GM12878 (cell line): ENCODE measurements around the gene MT1H. TPM values are rescaled to one million over a fixed set of nuclear protein-coding genes. Genes with fewer than 3 reads are reported as not detected.

Source experiments
- ATAC-seq: fragments of 200-7000 bp; cut with Tn5 transposase; 3 replicates; pipeline ENCODE4 v1.9.1; 2020; ENCODE audit warnings: mild to moderate bottlenecking, moderate library complexity
- BruUV-seq: library from RNA; stranded (reverse); fragments of 400-500 nt; replicated peaks from 2 replicates; lab custom pipeline; 2021; lab: Mats Ljungman, UMichigan
- CTCF ChIA-PET: fragments of 300-600 bp; sonication (Branson Sonifier 250); formaldehyde crosslinking; extraction: SDS; loops from one replicate; lab custom pipeline; 2021; ENCODE audit warnings: inconsistent platforms; lab: Yijun Ruan, JAX
- POLR2A ChIA-PET: fragments of 350-600 bp; formaldehyde crosslinking; extraction: SDS; loops from one replicate; lab custom pipeline; 2021; ENCODE audit warnings: inconsistent platforms; lab: Charles Lee
- RAD21 ChIA-PET: fragments of 300-600 bp; sonication (Branson Sonifier 250); formaldehyde crosslinking; loops from one replicate; lab custom pipeline; 2023; ENCODE audit warnings: antibody characterized with exemption; ENCODE audit not compliant: unreplicated experiment; lab: Charles Lee
- SMC1A ChIA-PET: fragments of 300-600 bp; sonication (Branson Sonifier 250); formaldehyde crosslinking; loops from one replicate; lab custom pipeline; 2023; ENCODE audit not compliant: unreplicated experiment, uncharacterized antibody; lab: Charles Lee
- DNase-seq: peaks from one replicate; pipeline ENCODE4 v3.0.0-alpha.2; 2011; ENCODE audit warnings: low read depth, low spot score
- FAIRE-seq: peaks from 3 replicates; lab custom pipeline; 2011; peaks lifted over from hg19 to GRCh38; lab: Jason Lieb, UNC
- H2AFZ ChIP-seq: 2 replicates; pipeline ENCODE4 v1.6.0; 2011; ENCODE audit warnings: low read depth, low read length, control low read depth; ENCODE audit not compliant: control insufficient read depth
- H3K27ac ChIP-seq: 2 replicates; pipeline ENCODE4 v1.5.1; 2011; ENCODE audit warnings: control low read depth; ENCODE audit not compliant: control insufficient read depth, insufficient read depth
- H3K27me3 ChIP-seq, 2 experiments: replicated peaks in 1 of 2; 2 replicates each; pipeline versions ENCODE4 v1.6.0 to v1.6.1; 2011; ENCODE audit warnings: low read length in 1 of 2; ENCODE audit not compliant: control insufficient read depth in 2 of 2, insufficient read depth in 2 of 2
- H3K36me3 ChIP-seq, 2 experiments: 2 replicates each; pipeline ENCODE4 v1.5.1; 2011; ENCODE audit warnings: low read length in 1 of 2; ENCODE audit not compliant: control insufficient read depth in 2 of 2, insufficient read depth in 2 of 2
- H3K4me1 ChIP-seq: 2 replicates; pipeline ENCODE4 v1.6.1; 2011; ENCODE audit warnings: mild to moderate bottlenecking, low read length, moderate library complexity, mixed read lengths; ENCODE audit not compliant: control insufficient read depth, insufficient read depth
- H3K4me2 ChIP-seq: 2 replicates; pipeline ENCODE4 v1.6.0; 2011; ENCODE audit warnings: control low read depth; ENCODE audit not compliant: control insufficient read depth, insufficient read depth
- H3K4me3 ChIP-seq: fragments of 200-600 bp; sonication (generic); 2 replicates; pipeline ENCODE4 v1.5.1; 2016
- H3K79me2 ChIP-seq: 2 replicates; pipeline ENCODE4 v1.6.0; 2011; ENCODE audit warnings: low read length; ENCODE audit not compliant: control insufficient read depth, insufficient read depth
- H3K9ac ChIP-seq: 2 replicates; pipeline ENCODE4 v1.8.0; 2011; ENCODE audit warnings: low read length, control low read depth, mixed read lengths; ENCODE audit not compliant: control insufficient read depth, insufficient read depth
- H3K9me3 ChIP-seq: replicated peaks from 3 replicates; pipeline ENCODE4 v1.5.1; 2011; ENCODE audit warnings: mild to moderate bottlenecking, low read length; ENCODE audit not compliant: control insufficient read depth, insufficient read depth
- H4K20me1 ChIP-seq: 2 replicates; pipeline ENCODE4 v1.6.0; 2011; ENCODE audit not compliant: control insufficient read depth, insufficient read depth
- BRCA1 ChIP-seq: IDR thresholded peaks from 2 replicates; pipeline ENCODE4 v1.6.1; 2011; ENCODE audit warnings: low read depth, low read length, improper control_type of control experiment
- CBX3 ChIP-seq: fragments of 200-600 bp; sonication (generic); IDR thresholded peaks from 2 replicates; pipeline ENCODE4 v1.6.1; 2016; ENCODE audit warnings: low read depth, borderline replicate concordance
- FOXM1 ChIP-seq: IDR thresholded peaks from 2 replicates; pipeline ENCODE4 v1.6.1; 2012; ENCODE audit warnings: low read depth, mild to moderate bottlenecking, inconsistent platforms, low read length, moderate library complexity
- IKZF2 ChIP-seq, 2 experiments: fragments of 450-650 bp; IDR thresholded peaks; 2 replicates each; pipeline ENCODE4 v1.6.1; 2017; ENCODE audit warnings: mild to moderate bottlenecking in 2 of 2, moderate library complexity in 2 of 2
- LARP7 ChIP-seq: fragments of 450-650 bp; IDR thresholded peaks from 2 replicates; pipeline ENCODE4 v1.6.1; 2017; ENCODE audit warnings: mild to moderate bottlenecking
- PAX5 ChIP-seq: IDR thresholded peaks from 2 replicates; pipeline ENCODE4 v1.6.1; 2011; ENCODE audit warnings: low read depth, low read length, borderline replicate concordance
- PML ChIP-seq: IDR thresholded peaks from 2 replicates; pipeline ENCODE4 v1.6.1; 2012; ENCODE audit warnings: low read length, inconsistent platforms
- RAD21 ChIP-seq: IDR thresholded peaks from 2 replicates; pipeline ENCODE4 v1.6.1; 2011; ENCODE audit warnings: mild to moderate bottlenecking, low read depth, low read length, moderate library complexity; ENCODE audit not compliant: insufficient read depth
- RUNX3 ChIP-seq: IDR thresholded peaks from 2 replicates; pipeline ENCODE4 v1.6.1; 2012; ENCODE audit warnings: low read length, inconsistent platforms
- WGBS: methylation state at CpG from one replicate; pipeline ENCODE4 v1.1.6; 2016; ENCODE audit warnings: low lambda C conversion rate; ENCODE audit not compliant: insufficient replicate concordance, insufficient coverage; ENCODE audit errors: missing lambda C conversion rate; 5-methylcytosine and 5-hydroxymethylcytosine counted together
- in situ Hi-C: fragments of 300-500 bp; cut with MboI; formaldehyde crosslinking; loops from 9 replicates; pipeline ENCODE4 v1.14.3; 2018; ENCODE audit warnings: mixed read lengths
- intact Hi-C: fragments of 100-400 bp; cut with micrococcal nuclease; formaldehyde crosslinking; loops from one replicate; pipeline ENCODE4 v1.14.2; 2022; ENCODE audit not compliant: unreplicated experiment
- polyA plus RNA-seq, 11 experiments: library from polyadenylated mRNA; depleted of rRNA in 4 of 11; unstranded in 6 of 11; stranded (reverse) in 5 of 11; fragments of >200 nt; fragmentation: Nextera tagmentation in 4 of 11; fragmentation: Illumina TruSeq in 1 of 11; extraction: Ambion mirVana in 4 of 11; extraction: Trizol in 1 of 11; gene quantifications; 1 replicate in 1 of 11; 2 replicates in 10 of 11; pipeline versions ENCODE4 v1.2.1 to v1.2.3, GENCODE V29; 2011 to 2016; ENCODE audit warnings: inconsistent platforms in 2 of 11, missing spikeins in 2 of 11, low read depth in 1 of 11
- total RNA-seq, 4 experiments: library from RNA; depleted of rRNA in 3 of 4; stranded (reverse); fragments of >200 nt in 3 of 4; fragmentation: Illumina TruSeq in 1 of 4; extraction: Trizol in 1 of 4; gene quantifications; 2 replicates each; pipeline versions ENCODE4 v1.2.1 to v1.2.3, GENCODE V29; 2013 to 2021
- TF ChIP-seq, protein P1 (sequence below): fragments of 450-650 bp; IDR thresholded peaks from 2 replicates; pipeline ENCODE4 v1.6.1; 2016; ENCODE audit warnings: mild to moderate bottlenecking
- TF ChIP-seq, protein P2 (sequence below): fragments of 450-650 bp; formaldehyde crosslinking; IDR thresholded peaks from 2 replicates; pipeline ENCODE4 v1.5.0; 2022; ENCODE audit warnings: mild to moderate bottlenecking, missing genetic modification characterization
- TF ChIP-seq, protein P3 (sequence below): fragments of 450-650 bp; IDR thresholded peaks from 2 replicates; pipeline ENCODE4 v1.6.1; 2017; ENCODE audit warnings: antibody characterized with exemption, mild to moderate bottlenecking, moderate library complexity
- TF ChIP-seq, protein P4 (sequence below): fragments of 450-650 bp; formaldehyde crosslinking; IDR thresholded peaks from 2 replicates; pipeline ENCODE4 v1.4.0; 2022; ENCODE audit warnings: mild to moderate bottlenecking, moderate library complexity

The MT1H gene
- total and polyA plus RNA-seq, 10 of the 15 experiments (the other 5 are each of a cell fraction or from before 2014, with no cell fraction given), result 0.40 to 6.0 (median 1.1) TPM; not detected in 2

DNA sequence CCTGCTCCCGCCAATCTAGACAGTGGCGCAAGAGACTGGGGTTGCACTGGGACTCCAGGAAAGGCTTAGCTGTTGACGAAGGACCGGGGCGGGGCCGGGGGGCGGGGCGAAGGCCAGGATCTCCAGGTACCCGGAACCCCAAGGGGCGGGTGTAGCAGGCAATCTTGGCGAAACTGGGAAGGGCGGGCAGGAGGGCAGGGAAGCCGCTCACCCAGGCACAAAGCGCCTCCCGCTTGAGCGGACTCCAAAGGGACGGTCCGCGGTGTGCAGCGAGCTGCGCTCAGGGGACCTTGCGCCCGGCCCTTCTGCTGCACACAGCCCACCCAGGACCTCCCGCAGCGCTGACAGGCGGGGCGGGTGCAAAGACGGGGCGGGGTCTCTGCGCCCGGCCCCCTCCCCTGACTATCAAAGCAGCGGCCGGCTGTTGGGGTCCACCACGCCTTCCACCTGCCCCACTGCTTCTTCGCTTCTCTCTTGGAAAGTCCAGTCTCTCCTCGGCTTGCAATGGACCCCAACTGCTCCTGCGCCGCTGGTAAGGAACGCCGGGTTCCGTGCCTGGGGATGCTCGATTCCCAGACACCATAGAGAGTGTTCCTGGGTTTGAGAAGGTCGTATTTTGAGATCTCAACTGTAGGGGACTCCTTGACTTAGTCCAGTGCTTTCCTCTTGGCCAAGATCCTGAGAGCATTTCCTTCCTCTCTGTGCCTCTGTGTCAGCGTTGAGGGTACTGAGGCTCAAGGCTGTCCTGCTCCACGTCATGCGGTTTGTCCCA is 11.9 kb upstream of the MT1H start, which contains the start of gene MT1F:
Gene MT1F (plus strand): TSS at position 405 of the 772 bp plus-strand sequence. CDS start 100 bp downstream, at position 505.
- peak within 1 kb of the TSS; percentile 75 for H2AFZ ChIP-seq
- no TSS peak for BruUV-seq
- no peaks in the 10 kb centered on the region for H3K9me3 ChIP-seq
- H3K4me1 ChIP-seq, result no peaks in the 10 kb centered on the region
- intact Hi-C loops, result no loop called here
- peak within 1 kb of the TSS; percentile 72 for H3K4me2 ChIP-seq
- peak within 1 kb of the TSS; percentile 52; the same call in 1 of the 2 replicates for H3K4me3 ChIP-seq
- DNase-seq (no peak), ATAC-seq (peak; percentile 90), FAIRE-seq (no peak)
- H3K9ac ChIP-seq, result peak within 1 kb of the TSS; percentile 34; the same call in 1 of the 2 replicates
- ChIA-PET SMC1A (no interaction called here), POLR2A (interaction anchor here (0.6 kb wide), 1 partner anchor 465 kb away, joined by 3 read pairs; no protein-coding TSS in a partner anchor), RAD21 (no interaction called here), CTCF (no interaction called here)
- no peak within 1 kb of the TSS for H3K27ac ChIP-seq
- in situ Hi-C loops, result no loop called here
- H3K79me2 ChIP-seq, result no peaks in the 10 kb centered on the region
- H3K27me3 ChIP-seq, result peaks cover 12 to 14% of the 10 kb centered on the region in 2 experiments
- no peaks in the 10 kb centered on the region for H3K36me3 ChIP-seq
- no peaks in the 10 kb centered on the region for H4K20me1 ChIP-seq
- WGBS, result 1% methylated on average over 29 of the region's 46 CpGs
- TF ChIP-seq LARP7, result peak; percentile 100
- TF ChIP-seq, protein P1, sequence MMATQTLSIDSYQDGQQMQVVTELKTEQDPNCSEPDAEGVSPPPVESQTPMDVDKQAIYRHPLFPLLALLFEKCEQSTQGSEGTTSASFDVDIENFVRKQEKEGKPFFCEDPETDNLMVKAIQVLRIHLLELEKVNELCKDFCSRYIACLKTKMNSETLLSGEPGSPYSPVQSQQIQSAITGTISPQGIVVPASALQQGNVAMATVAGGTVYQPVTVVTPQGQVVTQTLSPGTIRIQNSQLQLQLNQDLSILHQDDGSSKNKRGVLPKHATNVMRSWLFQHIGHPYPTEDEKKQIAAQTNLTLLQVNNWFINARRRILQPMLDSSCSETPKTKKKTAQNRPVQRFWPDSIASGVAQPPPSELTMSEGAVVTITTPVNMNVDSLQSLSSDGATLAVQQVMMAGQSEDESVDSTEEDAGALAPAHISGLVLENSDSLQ, result peak; percentile 32; the same call in 1 of the 2 replicates
- no peak for TF ChIP-seq BRCA1
- TF ChIP-seq, protein P2, sequence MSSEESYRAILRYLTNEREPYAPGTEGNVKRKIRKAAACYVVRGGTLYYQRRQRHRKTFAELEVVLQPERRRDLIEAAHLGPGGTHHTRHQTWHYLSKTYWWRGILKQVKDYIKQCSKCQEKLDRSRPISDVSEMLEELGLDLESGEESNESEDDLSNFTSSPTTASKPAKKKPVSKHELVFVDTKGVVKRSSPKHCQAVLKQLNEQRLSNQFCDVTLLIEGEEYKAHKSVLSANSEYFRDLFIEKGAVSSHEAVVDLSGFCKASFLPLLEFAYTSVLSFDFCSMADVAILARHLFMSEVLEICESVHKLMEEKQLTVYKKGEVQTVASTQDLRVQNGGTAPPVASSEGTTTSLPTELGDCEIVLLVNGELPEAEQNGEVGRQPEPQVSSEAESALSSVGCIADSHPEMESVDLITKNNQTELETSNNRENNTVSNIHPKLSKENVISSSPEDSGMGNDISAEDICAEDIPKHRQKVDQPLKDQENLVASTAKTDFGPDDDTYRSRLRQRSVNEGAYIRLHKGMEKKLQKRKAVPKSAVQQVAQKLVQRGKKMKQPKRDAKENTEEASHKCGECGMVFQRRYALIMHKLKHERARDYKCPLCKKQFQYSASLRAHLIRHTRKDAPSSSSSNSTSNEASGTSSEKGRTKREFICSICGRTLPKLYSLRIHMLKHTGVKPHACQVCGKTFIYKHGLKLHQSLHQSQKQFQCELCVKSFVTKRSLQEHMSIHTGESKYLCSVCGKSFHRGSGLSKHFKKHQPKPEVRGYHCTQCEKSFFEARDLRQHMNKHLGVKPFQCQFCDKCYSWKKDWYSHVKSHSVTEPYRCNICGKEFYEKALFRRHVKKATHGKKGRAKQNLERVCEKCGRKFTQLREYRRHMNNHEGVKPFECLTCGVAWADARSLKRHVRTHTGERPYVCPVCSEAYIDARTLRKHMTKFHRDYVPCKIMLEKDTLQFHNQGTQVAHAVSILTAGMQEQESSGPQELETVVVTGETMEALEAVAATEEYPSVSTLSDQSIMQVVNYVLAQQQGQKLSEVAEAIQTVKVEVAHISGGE, result no peak
- 0 out of 4 replicates have a peak, but pooled peaks of 1 of the 2 experiments have one; percentile 6 for TF ChIP-seq IKZF2 (IDR thresholded peaks at IDR 0.05)
- no peak for TF ChIP-seq RUNX3
- TF ChIP-seq, protein P3, sequence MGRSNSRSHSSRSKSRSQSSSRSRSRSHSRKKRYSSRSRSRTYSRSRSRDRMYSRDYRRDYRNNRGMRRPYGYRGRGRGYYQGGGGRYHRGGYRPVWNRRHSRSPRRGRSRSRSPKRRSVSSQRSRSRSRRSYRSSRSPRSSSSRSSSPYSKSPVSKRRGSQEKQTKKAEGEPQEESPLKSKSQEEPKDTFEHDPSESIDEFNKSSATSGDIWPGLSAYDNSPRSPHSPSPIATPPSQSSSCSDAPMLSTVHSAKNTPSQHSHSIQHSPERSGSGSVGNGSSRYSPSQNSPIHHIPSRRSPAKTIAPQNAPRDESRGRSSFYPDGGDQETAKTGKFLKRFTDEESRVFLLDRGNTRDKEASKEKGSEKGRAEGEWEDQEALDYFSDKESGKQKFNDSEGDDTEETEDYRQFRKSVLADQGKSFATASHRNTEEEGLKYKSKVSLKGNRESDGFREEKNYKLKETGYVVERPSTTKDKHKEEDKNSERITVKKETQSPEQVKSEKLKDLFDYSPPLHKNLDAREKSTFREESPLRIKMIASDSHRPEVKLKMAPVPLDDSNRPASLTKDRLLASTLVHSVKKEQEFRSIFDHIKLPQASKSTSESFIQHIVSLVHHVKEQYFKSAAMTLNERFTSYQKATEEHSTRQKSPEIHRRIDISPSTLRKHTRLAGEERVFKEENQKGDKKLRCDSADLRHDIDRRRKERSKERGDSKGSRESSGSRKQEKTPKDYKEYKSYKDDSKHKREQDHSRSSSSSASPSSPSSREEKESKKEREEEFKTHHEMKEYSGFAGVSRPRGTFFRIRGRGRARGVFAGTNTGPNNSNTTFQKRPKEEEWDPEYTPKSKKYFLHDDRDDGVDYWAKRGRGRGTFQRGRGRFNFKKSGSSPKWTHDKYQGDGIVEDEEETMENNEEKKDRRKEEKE, result no peak
- TF ChIP-seq FOXM1, result no peak
- no peak for TF ChIP-seq PAX5
- TF ChIP-seq PML, result no peak
- no peak for TF ChIP-seq CBX3
- TF ChIP-seq, protein P4, sequence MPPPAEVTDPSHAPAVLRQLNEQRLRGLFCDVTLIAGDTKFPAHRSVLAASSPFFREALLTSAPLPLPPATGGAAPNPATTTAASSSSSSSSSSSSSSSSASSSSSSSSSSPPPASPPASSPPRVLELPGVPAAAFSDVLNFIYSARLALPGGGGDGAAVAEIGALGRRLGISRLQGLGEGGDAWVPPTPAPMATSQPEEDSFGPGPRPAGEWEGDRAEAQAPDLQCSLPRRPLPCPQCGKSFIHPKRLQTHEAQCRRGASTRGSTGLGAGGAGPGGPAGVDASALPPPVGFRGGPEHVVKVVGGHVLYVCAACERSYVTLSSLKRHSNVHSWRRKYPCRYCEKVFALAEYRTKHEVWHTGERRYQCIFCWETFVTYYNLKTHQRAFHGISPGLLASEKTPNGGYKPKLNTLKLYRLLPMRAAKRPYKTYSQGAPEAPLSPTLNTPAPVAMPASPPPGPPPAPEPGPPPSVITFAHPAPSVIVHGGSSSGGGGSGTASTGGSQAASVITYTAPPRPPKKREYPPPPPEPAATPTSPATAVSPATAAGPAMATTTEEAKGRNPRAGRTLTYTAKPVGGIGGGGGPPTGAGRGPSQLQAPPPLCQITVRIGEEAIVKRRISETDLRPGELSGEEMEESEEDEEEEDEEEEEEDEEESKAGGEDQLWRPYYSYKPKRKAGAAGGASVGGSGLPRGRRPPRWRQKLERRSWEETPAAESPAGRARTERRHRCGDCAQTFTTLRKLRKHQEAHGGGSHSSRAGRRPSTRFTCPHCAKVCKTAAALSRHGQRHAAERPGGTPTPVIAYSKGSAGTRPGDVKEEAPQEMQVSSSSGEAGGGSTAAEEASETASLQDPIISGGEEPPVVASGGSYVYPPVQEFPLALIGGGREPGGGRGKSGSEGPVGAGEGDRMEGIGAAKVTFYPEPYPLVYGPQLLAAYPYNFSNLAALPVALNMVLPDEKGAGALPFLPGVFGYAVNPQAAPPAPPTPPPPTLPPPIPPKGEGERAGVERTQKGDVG (CRISPR knock-in tag), result no peak
- TF ChIP-seq RAD21, result no peak
